Activated T-cell treated with anti-CD3 and anti-CD28 coated beads for 1 hour (primary cell): ENCODE results near the gene CBFA2T3.

Source experiments
- DNase-seq: peaks from one replicate; pipeline ENCODE4 v3.0.0-alpha.2; 2020; ENCODE audit warnings: low read depth

CBFA2T3 gene

GRCh38 chr16:88888461-88889387 is 88.3 kb downstream of the CBFA2T3 start:
- DNase-seq = no peak

GRCh38 chr16:88888057-88888456 is 89.0 kb downstream of the CBFA2T3 start:
- DNase-seq = no peak

- no peak for DNase-seq
These were observed 90.0 kb downstream of the CBFA2T3 start for GRCh38 chr16:88886845-88887521.

GRCh38 chr16:88886420-88886844 is 90.6 kb downstream of the CBFA2T3 start:
- no peak for DNase-seq

GRCh38 chr16:88885693-88886280 is 91.2 kb downstream of the CBFA2T3 start:
- DNase-seq = no peak

- DNase-seq = no peak
These were observed 92.3 kb downstream of the CBFA2T3 start for GRCh38 chr16:88884569-88885271.

- no peak for DNase-seq
These were observed 93.1 kb downstream of the CBFA2T3 start for GRCh38 chr16:88883946-88884345.

GRCh38 chr16:88883117-88883895 is 93.7 kb downstream of the CBFA2T3 start:
- no peak for DNase-seq

GRCh38 chr16:88882358-88883030 is 94.5 kb downstream of the CBFA2T3 start:
- DNase-seq = no peak

GRCh38 chr16:88881675-88882357 is 95.2 kb downstream of the CBFA2T3 start:
- DNase-seq = no peak

GRCh38 chr16:88881007-88881615 is 95.9 kb downstream of the CBFA2T3 start:
- DNase-seq = no peak

- DNase-seq = no peak
These were observed 96.6 kb downstream of the CBFA2T3 start for GRCh38 chr16:88880226-88881006.

- no peak for DNase-seq
These were observed 97.3 kb downstream of the CBFA2T3 start for GRCh38 chr16:88879788-88880055.

GRCh38 chr16:88878967-88879787 is 97.8 kb downstream of the CBFA2T3 start:
- no peak for DNase-seq

GRCh38 chr16:88878356-88878755 is 98.7 kb downstream of the CBFA2T3 start:
- no peak for DNase-seq

- DNase-seq = no peak
These were observed 99.3 kb downstream of the CBFA2T3 start for GRCh38 chr16:88877564-88878289.

GRCh38 chr16:88876942-88877526 is 100.0 kb downstream of the CBFA2T3 start:
- no peak for DNase-seq
